Measurements from ENCODE around the gene SALL3. TPM values are rescaled to one million over a fixed set of nuclear protein-coding genes. Genes with fewer than 3 reads are reported as not detected.

SALL3 gene
- total RNA-seq, 1 donor from 2014 or later = 2.2 TPM

DNA sequence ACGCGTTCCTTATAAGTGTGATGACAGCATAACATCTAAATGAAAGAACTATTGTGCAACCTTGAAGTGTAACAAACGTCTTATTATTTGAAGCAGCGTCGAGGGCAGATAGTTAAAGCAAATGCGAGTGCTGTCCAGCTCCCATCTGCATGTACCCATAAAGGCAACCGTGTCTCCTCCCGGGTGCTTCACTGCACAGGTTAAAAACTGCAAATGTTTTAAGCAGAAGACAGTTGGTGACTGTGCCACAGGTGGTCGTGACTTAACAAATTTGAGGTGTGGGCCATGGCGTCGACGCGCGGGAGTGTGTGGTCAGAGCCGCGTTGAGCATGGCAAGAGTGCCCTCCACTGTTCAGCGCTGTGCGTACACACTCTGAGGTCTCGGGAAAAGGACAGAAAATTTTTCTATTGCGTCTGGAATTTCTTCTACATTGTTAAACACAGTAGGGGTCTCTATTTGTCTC is 6.4 kb downstream of the SALL3 start:
- TF ChIP-seq, protein P1, sequence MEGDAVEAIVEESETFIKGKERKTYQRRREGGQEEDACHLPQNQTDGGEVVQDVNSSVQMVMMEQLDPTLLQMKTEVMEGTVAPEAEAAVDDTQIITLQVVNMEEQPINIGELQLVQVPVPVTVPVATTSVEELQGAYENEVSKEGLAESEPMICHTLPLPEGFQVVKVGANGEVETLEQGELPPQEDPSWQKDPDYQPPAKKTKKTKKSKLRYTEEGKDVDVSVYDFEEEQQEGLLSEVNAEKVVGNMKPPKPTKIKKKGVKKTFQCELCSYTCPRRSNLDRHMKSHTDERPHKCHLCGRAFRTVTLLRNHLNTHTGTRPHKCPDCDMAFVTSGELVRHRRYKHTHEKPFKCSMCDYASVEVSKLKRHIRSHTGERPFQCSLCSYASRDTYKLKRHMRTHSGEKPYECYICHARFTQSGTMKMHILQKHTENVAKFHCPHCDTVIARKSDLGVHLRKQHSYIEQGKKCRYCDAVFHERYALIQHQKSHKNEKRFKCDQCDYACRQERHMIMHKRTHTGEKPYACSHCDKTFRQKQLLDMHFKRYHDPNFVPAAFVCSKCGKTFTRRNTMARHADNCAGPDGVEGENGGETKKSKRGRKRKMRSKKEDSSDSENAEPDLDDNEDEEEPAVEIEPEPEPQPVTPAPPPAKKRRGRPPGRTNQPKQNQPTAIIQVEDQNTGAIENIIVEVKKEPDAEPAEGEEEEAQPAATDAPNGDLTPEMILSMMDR (conservative IDR thresholded peaks at IDR 0.05; ENCODE audit: low read depth, low read length) = peak; percentile 59
- no peak overlapping the region for H3K4me3 ChIP-seq (ENCODE audit: low read depth, low read length)
- no peak for DNase-seq (ENCODE audit: low read depth)

DNA sequence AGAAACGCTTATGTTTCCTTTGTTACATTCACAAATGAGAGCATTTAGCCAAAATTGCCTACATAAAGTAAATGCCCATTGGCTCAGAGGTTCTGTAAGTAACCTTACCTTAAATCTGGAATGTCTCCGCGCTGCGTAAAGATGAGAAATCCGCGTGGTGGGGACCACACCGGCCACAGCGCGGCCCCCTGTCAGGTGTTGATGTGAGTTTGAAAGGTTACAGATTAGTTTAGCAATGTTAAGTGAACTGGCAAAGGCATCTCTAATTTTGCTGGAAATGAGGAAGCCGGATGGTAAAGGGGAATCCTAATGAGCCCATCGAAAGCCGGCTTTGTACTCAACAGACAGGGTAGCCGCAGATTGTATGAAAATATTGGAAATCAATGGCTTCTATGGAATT is 11.8 kb downstream of the SALL3 start:
- H3K4me3 ChIP-seq (ENCODE audit: low read depth, low read length) = no peak overlapping the region
- TF ChIP-seq, protein P1 (conservative IDR thresholded peaks at IDR 0.05; ENCODE audit: low read depth, low read length) = no peak
- DNase-seq (ENCODE audit: low read depth) = no peak

GRCh38 chr18:78992041-78993011 is 12.7 kb downstream of the SALL3 start:
- no peak for DNase-seq (ENCODE audit: low read depth)
- TF ChIP-seq, protein P1 (conservative IDR thresholded peaks at IDR 0.05; ENCODE audit: low read depth, low read length) = no peak
- H3K4me3 ChIP-seq (ENCODE audit: low read depth, low read length) = no peak overlapping the region

DNA sequence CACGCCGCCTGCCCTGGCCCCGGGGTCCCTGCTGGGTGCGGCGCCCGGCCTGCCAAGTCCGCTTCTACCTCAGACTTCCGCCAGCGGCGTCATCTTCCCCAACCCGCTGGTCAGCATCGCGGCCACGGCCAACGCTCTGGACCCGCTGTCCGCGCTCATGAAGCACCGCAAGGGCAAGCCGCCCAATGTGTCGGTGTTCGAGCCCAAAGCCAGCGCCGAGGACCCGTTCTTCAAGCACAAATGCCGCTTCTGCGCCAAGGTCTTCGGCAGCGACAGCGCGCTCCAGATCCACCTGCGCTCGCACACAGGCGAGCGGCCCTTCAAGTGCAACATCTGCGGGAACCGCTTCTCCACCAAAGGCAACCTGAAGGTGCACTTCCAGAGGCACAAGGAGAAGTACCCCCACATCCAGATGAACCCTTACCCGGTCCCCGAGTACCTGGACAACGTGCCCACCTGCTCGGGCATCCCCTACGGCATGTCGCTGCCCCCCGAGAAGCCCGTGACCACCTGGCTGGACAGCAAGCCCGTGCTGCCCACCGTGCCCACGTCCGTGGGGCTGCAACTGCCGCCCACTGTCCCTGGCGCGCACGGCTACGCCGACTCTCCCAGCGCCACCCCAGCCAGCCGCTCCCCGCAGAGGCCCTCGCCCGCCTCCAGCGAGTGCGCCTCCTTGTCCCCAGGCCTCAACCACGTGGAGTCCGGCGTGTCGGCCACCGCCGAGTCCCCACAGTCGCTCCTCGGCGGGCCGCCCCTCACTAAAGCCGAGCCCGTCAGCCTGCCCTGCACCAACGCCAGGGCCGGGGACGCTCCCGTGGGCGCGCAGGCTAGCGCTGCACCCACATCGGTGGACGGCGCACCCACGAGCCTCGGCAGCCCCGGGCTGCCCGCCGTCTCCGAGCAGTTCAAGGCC is 13.7 kb downstream of the SALL3 start:
- TF ChIP-seq, protein P1 (conservative IDR thresholded peaks at IDR 0.05; ENCODE audit: low read depth, low read length) = no peak
- no peak overlapping the region for H3K4me3 ChIP-seq (ENCODE audit: low read depth, low read length)
- DNase-seq (ENCODE audit: low read depth) = no peak

GRCh38 chr18:78994000-78994399 is 14.4 kb downstream of the SALL3 start:
- no peak overlapping the region for H3K4me3 ChIP-seq (ENCODE audit: low read depth, low read length)
- TF ChIP-seq, protein P1 (conservative IDR thresholded peaks at IDR 0.05; ENCODE audit: low read depth, low read length) = no peak
- DNase-seq (ENCODE audit: low read depth) = no peak

- no peak overlapping the region for H3K4me3 ChIP-seq (ENCODE audit: low read depth, low read length)
- no peak for DNase-seq (ENCODE audit: low read depth)
- TF ChIP-seq, protein P1 (conservative IDR thresholded peaks at IDR 0.05; ENCODE audit: low read depth, low read length) = no peak
Observed at GRCh38 chr18:78994531-78994930, 14.9 kb downstream of the SALL3 start.
